Neural progenitor cell (in vitro differentiated cells): ENCODE data around the gene CD276. TPM values are rescaled to one million over a fixed set of nuclear protein-coding genes. Genes with fewer than 3 reads are reported as not detected.

ENCODE experiments used
- DNase-seq: peaks from one replicate; pipeline ENCODE4 v3.0.0-alpha.2; 2016; ENCODE audit warnings: low spot score
- H2AFZ ChIP-seq: fragments of 200-600 bp; sonication (generic); replicated peaks from 2 replicates; pipeline ENCODE4 v1.6.1; 2016; ENCODE audit warnings: antibody characterized with exemption
- H3F3A ChIP-seq: fragments of 200-600 bp; sonication (generic); 2 replicates; pipeline ENCODE4 v1.6.1; 2016; ENCODE audit warnings: antibody characterized with exemption, low read depth
- H3K27ac ChIP-seq: fragments of 200-600 bp; sonication (generic); 2 replicates; pipeline ENCODE4 v1.5.1; 2016; ENCODE audit warnings: mild to moderate bottlenecking
- H3K27me3 ChIP-seq: fragments of 200-600 bp; sonication (generic); 2 replicates; pipeline ENCODE4 v1.6.1; 2016; ENCODE audit warnings: mild to moderate bottlenecking, moderate library complexity
- H3K36me3 ChIP-seq: fragments of 200-600 bp; sonication (generic); 2 replicates; pipeline ENCODE4 v1.5.1; 2016
- H3K4me1 ChIP-seq: fragments of 200-600 bp; sonication (generic); 2 replicates; pipeline ENCODE4 v1.6.1; 2016; ENCODE audit warnings: mixed run types
- H3K4me2 ChIP-seq: fragments of 200-600 bp; sonication (generic); 2 replicates; pipeline ENCODE4 v1.6.1; 2016
- H3K4me3 ChIP-seq: fragments of 200-600 bp; sonication (generic); 2 replicates; pipeline ENCODE4 v1.5.1; 2016
- H3K79me2 ChIP-seq: fragments of 200-600 bp; sonication (generic); 2 replicates; pipeline ENCODE4 v1.6.1; 2016; ENCODE audit warnings: low read depth
- H3K9ac ChIP-seq: fragments of 200-600 bp; sonication (generic); 2 replicates; pipeline ENCODE4 v1.6.1; 2016
- H3K9me3 ChIP-seq: fragments of 200-600 bp; sonication (generic); 2 replicates; pipeline ENCODE4 v1.5.1; 2016; ENCODE audit warnings: low read depth
- H4K20me1 ChIP-seq: fragments of 200-600 bp; sonication (generic); 2 replicates; pipeline ENCODE4 v1.6.1; 2016; ENCODE audit warnings: low read depth
- H3K27ac Mint-ChIP-seq: 3 replicates; pipeline ENCODE4 v1.8.0; 2021; ENCODE audit warnings: mixed read lengths
- H3K27me3 Mint-ChIP-seq: 2 replicates; pipeline ENCODE4 v1.8.0; 2022; ENCODE audit warnings: low read depth, mild to moderate bottlenecking, inconsistent platforms, moderate library complexity, mixed read lengths; ENCODE audit not compliant: insufficient read depth
- H3K36me3 Mint-ChIP-seq: 3 replicates; pipeline ENCODE4 v1.8.0; 2021; ENCODE audit warnings: mixed read lengths
- H3K4me1 Mint-ChIP-seq: 3 replicates; pipeline ENCODE4 v1.8.0; 2021; ENCODE audit warnings: mixed read lengths
- H3K4me3 Mint-ChIP-seq: 3 replicates; pipeline ENCODE4 v1.8.0; 2021; ENCODE audit warnings: mild to moderate bottlenecking, moderate library complexity, mixed read lengths
- H3K9me3 Mint-ChIP-seq: 3 replicates; pipeline ENCODE4 v1.8.0; 2020; ENCODE audit warnings: mixed read lengths
- CTCF ChIP-seq: fragments of 200-600 bp; sonication (generic); IDR thresholded peaks from 2 replicates; pipeline ENCODE4 v1.5.1; 2017; ENCODE audit warnings: antibody characterized with exemption, mild to moderate bottlenecking
- EZH2 ChIP-seq: fragments of 200-600 bp; sonication (generic); IDR thresholded peaks from 2 replicates; pipeline ENCODE4 v1.6.1; 2017; ENCODE audit warnings: antibody characterized with exemption, mild to moderate bottlenecking, moderate library complexity
- EZH2phosphoT487 ChIP-seq: fragments of 200-600 bp; sonication (generic); IDR thresholded peaks from 2 replicates; pipeline ENCODE4 v1.6.1; 2017; ENCODE audit warnings: antibody characterized with exemption
- total RNA-seq: library from RNA; depleted of rRNA; stranded (reverse); fragments of >200 nt; gene quantifications from 2 replicates; pipeline ENCODE4 v1.2.3, GENCODE V29; 2015; ENCODE audit warnings: low replicate concordance

The CD276 gene
- total RNA-seq, 1 donor from 2014 or later: 62.2 TPM

GRCh38 chr15:73654659-73655058 is 29.5 kb upstream of the CD276 start:
- no peak overlapping the region for H3K27ac ChIP-seq
- no peak overlapping the region for H3K4me3 Mint-ChIP-seq
- no peak overlapping the region for H3K9ac ChIP-seq
- no peaks in the 10 kb centered on the region for H4K20me1 ChIP-seq
- no peaks in the 10 kb centered on the region for H3F3A ChIP-seq
- no peak overlapping the region for H2AFZ ChIP-seq
- no peak overlapping the region for H3K4me3 ChIP-seq
- no peak overlapping the region for H3K27ac Mint-ChIP-seq
- no peaks in the 10 kb centered on the region for H3K9me3 ChIP-seq
- no peak for DNase-seq
- no peaks in the 10 kb centered on the region for H3K27me3 Mint-ChIP-seq
- H3K27me3 ChIP-seq: no peaks in the 10 kb centered on the region
- H3K36me3 Mint-ChIP-seq: no peaks in the 10 kb centered on the region
- H3K4me1 Mint-ChIP-seq: no peaks in the 10 kb centered on the region
- no peak overlapping the region for H3K4me2 ChIP-seq
- no peaks in the 10 kb centered on the region for H3K4me1 ChIP-seq
- H3K79me2 ChIP-seq: no peaks in the 10 kb centered on the region
- no peaks in the 10 kb centered on the region for H3K9me3 Mint-ChIP-seq
- no peaks in the 10 kb centered on the region for H3K36me3 ChIP-seq
- TF ChIP-seq CTCF (no peak), EZH2phosphoT487 (no peak), EZH2 (no peak)

- no peak overlapping the region for H3K4me3 Mint-ChIP-seq
- no peaks in the 10 kb centered on the region for H3K9me3 Mint-ChIP-seq
- H3K36me3 Mint-ChIP-seq: no peaks in the 10 kb centered on the region
- Histone ChIP-seq H3K27me3 (no peaks in the 10 kb centered on the region), H3K4me1 (no peaks in the 10 kb centered on the region), H3K36me3 (no peaks in the 10 kb centered on the region), H3K9ac (no peak overlapping the region), H3K4me2 (no peak overlapping the region), H3F3A (no peaks in the 10 kb centered on the region), H3K79me2 (no peaks in the 10 kb centered on the region), H3K9me3 (no peaks in the 10 kb centered on the region), H3K27ac (no peak overlapping the region), H2AFZ (no peak overlapping the region), H4K20me1 (no peaks in the 10 kb centered on the region), H3K4me3 (no peak overlapping the region)
- TF ChIP-seq EZH2: no peak
- no peak for TF ChIP-seq CTCF
- no peak for TF ChIP-seq EZH2phosphoT487
- H3K27me3 Mint-ChIP-seq: no peaks in the 10 kb centered on the region
- no peak overlapping the region for H3K27ac Mint-ChIP-seq
- no peak for DNase-seq
- no peaks in the 10 kb centered on the region for H3K4me1 Mint-ChIP-seq
Measured at GRCh38 chr15:73655724-73656123, 28.5 kb upstream of the CD276 start.

- Mint-ChIP-seq H3K27me3 (peaks cover 2% of the 10 kb centered on the region), H3K9me3 (no peaks in the 10 kb centered on the region), H3K4me3 (no peak overlapping the region), H3K36me3 (no peaks in the 10 kb centered on the region), H3K27ac (no peak overlapping the region), H3K4me1 (no peaks in the 10 kb centered on the region)
- TF ChIP-seq CTCF: no peak
- TF ChIP-seq EZH2phosphoT487: no peak
- no peak for TF ChIP-seq EZH2
- no peak overlapping the region for H3K4me2 ChIP-seq
- H3K9me3 ChIP-seq: no peaks in the 10 kb centered on the region
- no peaks in the 10 kb centered on the region for H4K20me1 ChIP-seq
- DNase-seq: no peak
- H3K36me3 ChIP-seq: no peaks in the 10 kb centered on the region
- H3K4me1 ChIP-seq: no peaks in the 10 kb centered on the region
- no peak overlapping the region for H3K27ac ChIP-seq
- H2AFZ ChIP-seq: no peak overlapping the region
- H3K79me2 ChIP-seq: no peaks in the 10 kb centered on the region
- H3K27me3 ChIP-seq: no peaks in the 10 kb centered on the region
- H3K9ac ChIP-seq: no peak overlapping the region
- no peaks in the 10 kb centered on the region for H3F3A ChIP-seq
- H3K4me3 ChIP-seq: no peak overlapping the region
Measured at GRCh38 chr15:73658645-73659044, 25.5 kb upstream of the CD276 start.
